HFF-Myc (cell line): ENCODE data around the gene CMC4.

Experiments used
- DNase-seq: peaks from one replicate; pipeline ENCODE4 v3.0.0-alpha.2; 2011; ENCODE audit warnings: low read depth; ENCODE audit errors: extremely low read depth
- H3K4me3 ChIP-seq: replicated peaks from 2 replicates; pipeline ENCODE4 v1.5.1; 2011; ENCODE audit warnings: low read depth, mild to moderate bottlenecking, control low read depth, low read length
- TF ChIP-seq, protein P1 (sequence below): IDR thresholded peaks from 2 replicates; pipeline ENCODE4 v1.5.1; 2012; ENCODE audit warnings: mild to moderate bottlenecking, low read depth, low read length, control low read depth; ENCODE audit errors: missing control alignments

CMC4 gene

DNA sequence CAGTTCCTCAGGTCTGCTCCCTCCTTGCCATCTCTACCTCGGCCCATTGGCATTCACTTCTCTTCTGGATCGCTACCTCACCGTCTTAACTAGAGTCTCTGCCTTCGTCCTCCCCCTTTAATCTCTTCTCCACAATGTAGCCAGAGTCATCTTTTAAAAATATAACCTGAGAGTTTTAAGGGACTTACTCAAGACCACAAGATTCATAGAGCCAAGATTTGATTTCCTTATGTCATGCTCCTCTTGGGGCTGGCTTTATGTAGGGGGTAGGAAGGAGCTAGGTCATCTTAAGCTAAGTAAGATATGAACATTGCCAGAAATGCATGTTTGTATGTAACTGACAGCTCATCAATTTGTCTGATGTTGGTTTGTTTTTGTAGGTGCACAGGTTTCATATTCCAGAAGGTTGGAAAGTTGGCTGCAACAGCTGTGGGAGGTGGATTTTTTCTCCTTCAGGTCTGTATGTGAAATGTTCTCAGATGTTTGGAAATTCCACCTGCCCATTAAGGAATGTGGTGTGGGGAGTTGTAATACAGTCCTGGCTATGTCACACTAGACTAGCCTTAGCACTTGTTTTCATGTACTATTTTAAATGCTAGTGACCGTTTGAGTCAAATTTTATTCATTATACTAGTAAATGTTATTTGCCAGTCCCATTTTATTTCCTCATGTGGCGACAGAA, 24.7 kb downstream of the CMC4 start:
- TF ChIP-seq, protein P1, sequence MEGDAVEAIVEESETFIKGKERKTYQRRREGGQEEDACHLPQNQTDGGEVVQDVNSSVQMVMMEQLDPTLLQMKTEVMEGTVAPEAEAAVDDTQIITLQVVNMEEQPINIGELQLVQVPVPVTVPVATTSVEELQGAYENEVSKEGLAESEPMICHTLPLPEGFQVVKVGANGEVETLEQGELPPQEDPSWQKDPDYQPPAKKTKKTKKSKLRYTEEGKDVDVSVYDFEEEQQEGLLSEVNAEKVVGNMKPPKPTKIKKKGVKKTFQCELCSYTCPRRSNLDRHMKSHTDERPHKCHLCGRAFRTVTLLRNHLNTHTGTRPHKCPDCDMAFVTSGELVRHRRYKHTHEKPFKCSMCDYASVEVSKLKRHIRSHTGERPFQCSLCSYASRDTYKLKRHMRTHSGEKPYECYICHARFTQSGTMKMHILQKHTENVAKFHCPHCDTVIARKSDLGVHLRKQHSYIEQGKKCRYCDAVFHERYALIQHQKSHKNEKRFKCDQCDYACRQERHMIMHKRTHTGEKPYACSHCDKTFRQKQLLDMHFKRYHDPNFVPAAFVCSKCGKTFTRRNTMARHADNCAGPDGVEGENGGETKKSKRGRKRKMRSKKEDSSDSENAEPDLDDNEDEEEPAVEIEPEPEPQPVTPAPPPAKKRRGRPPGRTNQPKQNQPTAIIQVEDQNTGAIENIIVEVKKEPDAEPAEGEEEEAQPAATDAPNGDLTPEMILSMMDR = no peak
- no peak for DNase-seq

DNA sequence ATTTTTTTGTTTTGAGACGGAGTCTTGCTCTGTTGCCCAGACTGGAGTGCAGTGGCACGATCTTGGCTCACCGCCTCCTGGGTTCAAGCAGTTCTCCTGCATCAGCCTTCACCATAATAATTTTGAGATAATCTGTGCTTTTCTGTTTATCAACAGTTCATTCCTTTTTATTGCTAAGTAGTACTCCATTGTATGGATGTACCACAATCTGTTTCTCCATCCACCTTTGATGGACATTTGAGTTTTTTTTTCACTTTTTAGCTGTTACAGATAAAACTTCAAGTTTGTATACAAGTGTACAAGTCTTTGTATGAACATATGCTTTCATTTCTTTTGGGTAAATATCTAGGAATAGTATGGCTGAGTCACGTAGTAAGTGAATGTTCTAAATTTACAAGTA, 35.2 kb downstream of the CMC4 start:
- DNase-seq = no peak
- TF ChIP-seq, protein P1 = no peak
- H3K4me3 ChIP-seq = no peak overlapping the region

More for the DNA sequence above, 24.7 kb downstream of the CMC4 start:
- H3K4me3 ChIP-seq = no peak overlapping the region

DNA sequence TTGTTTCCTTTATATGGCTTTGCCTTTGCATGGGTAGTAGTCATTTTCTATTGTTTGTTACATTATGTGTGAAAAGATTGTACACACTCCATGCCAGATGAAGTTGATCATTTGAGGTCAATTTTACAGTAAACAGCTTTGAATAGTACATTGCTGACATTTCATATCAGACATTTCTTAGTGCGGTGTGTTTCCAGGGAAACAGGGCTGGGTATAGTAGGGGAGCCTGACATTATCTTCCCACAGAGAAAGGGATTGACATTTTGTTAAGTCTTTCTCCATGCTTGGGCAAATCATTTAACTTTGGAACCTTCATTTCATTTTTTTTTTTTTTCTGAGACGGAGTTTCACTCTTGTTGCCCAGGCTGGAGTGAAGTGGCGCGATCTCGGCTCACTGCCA, 39.3 kb downstream of the CMC4 start:
- H3K4me3 ChIP-seq = no peak overlapping the region
- DNase-seq = no peak
- TF ChIP-seq, protein P1 = no peak

DNA sequence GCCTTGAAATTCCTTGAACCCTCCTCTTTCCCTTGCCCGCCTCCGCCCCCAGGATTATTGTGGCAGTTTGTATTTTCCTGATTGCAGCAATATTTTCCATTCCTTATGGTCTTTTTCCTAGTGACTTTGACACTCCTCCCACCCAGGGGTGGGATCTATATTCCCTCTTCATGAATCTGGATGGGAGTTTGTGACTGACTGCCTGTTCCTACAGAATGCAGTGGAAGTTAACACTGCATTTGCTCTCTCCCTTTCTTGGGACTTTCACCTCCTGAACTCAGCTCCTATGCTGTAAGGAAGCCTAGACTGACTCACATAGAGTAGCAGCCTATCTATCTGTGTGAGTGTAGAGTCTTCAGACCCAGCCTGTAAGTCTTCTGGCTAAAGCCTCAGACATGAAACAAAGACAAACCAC, 42.1 kb downstream of the CMC4 start:
- TF ChIP-seq, protein P1 = no peak
- no peak for DNase-seq
- no peak overlapping the region for H3K4me3 ChIP-seq

DNA sequence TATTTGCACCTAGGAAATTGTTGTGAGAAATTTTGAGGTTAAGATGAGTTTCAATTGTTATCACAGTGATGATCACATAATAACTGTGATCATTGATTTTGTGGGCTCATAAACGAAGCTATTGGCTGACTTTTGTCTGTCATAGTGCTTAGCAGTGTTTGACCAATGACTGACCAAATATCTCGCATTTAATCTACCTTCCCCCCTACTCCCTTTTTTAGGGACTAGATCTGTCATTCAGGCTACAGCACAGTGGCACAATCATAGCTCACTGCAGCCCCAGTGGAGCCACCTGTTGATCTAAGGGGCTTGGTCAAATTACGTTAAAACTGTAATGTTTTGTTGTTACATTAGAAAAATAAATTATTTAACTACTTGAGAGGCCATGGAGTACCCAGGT, 42.8 kb downstream of the CMC4 start:
- H3K4me3 ChIP-seq = peak overlapping the region; percentile 57

DNA sequence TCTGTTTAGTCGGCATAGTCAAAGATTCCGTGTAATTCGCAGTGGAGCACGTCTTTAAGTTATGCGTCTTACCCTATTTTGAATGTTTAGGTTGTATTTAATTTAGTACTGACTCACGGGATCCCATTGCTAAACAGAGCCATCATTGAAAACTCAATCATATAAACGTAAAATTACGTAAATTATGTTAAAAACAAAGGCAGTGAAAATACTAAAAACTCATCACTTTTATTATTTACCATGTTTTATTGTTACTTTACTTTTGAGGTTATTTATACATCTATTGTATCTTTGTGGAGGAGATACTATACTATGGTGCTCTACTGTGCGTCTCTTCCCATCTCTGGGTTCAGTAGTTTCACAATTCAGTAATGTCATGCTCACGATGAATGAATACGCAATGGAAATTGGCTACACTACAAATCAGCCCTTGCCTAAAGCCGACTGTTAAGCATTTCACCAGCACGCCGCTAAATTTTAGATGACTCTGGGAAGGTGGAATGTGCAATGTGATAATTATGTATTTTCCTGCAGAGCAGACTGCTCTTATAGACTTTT, 43.3 kb downstream of the CMC4 start:
- DNase-seq = no peak
- TF ChIP-seq, protein P1 = no peak

More for the DNA sequence above, 42.8 kb downstream of the CMC4 start:
- no peak for DNase-seq
- TF ChIP-seq, protein P1 = no peak

More for the DNA sequence above, 43.3 kb downstream of the CMC4 start:
- peak overlapping the region; percentile 57 for H3K4me3 ChIP-seq
